GM21529 (cell line): ENCODE data around the gene ATRAID.
"Not testable (repeated sequence)": the region's sequence is repeated elsewhere in the genome, so short reads cannot be mapped to it uniquely, and the experiment has no call there.

Experiments
- ATAC-seq: cut with Tn5 transposase; IDR thresholded peaks from one replicate; pipeline ENCODE4 v1.9.1; 2021; ENCODE audit not compliant: unreplicated experiment

Gene ATRAID

GRCh38 chr2:27191070-27191829 lies 20.6 kb upstream of the ATRAID start:
- no peak for ATAC-seq

DNA sequence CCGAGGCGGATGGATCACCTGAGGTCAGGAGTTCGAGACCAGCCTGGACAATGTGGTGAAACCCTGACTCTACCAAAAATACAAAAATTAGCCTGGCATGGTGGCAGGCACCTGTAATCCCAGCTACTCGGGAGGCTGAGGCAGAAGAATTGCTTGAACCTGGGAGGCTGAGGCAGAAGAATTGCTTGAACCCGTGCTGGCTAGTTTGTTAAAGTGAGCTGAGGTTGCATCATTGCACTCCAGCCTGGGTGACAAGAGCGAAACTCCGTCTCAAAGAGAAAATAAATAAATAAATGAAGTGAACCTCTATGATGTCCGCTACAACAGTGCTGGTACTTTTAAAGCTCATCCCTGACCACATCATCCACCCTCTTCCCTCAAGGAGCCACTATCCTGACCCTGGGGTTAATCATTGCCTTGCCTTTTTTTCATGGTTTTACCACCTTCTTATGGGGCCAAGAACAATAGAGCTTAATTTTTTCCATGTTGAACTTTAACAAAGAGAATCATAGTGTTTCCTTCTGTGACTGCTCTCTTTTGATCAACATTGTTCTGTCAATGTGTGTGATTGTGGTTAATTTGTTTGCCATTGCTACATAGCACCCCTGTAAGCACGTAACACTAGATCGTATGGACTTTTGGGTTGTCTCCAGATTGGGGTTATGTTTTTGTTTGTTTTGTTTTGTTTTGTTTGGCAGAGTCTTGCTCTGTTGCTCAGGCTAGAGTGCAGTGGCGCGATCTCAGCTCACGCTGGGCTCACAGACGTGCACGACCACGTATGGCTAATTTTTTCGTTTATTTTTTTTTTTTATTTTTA lies 17.1 kb upstream of the ATRAID start:
- no peak for ATAC-seq

GRCh38 chr2:27195799-27196198 lies 16.0 kb upstream of the ATRAID start:
- not testable (repeated sequence) for ATAC-seq

DNA sequence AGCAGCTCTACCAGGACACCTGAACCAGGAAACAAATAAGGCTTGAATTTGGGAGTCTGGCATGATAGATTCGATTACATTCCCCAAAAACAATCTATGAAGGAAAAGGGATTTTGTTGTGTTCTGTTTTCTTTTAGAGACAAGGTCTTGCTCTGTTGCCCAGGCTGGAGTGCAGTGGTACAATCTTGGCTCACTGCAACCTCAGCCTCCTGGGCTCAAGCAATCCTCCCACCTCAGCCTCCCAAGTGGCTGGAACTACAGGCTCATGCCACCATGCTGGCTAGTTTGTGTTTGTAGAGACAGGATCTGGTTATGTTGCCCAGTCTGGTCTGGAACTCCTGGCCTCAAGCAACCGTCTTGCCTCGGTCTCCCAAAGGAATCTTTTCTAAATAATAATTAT lies 13.8 kb upstream of the ATRAID start:
- not testable (repeated sequence) for ATAC-seq

- ATAC-seq = no peak
Measured at GRCh38 chr2:27198627-27199026, 13.2 kb upstream of the ATRAID start.

DNA sequence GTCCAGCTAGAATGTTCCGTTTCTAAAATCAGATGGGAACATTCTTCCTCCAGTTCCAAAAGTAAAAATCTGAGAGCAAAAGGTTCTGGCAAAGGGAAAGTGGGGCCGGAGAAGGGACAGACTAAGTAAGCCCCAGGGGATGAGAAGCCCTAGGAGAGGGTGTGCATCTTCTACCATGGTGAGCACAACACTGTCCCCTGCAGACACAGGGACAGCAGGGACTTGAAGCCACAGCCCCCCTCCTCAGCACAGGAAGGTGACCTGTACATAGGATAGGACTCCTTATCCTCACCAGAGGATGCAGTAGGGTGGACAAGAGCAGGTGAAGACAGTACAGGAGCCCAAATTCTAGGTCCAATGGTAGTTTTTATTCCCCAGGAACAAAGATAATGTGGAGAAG lies 12.6 kb upstream of the ATRAID start:
- ATAC-seq = no peak

DNA sequence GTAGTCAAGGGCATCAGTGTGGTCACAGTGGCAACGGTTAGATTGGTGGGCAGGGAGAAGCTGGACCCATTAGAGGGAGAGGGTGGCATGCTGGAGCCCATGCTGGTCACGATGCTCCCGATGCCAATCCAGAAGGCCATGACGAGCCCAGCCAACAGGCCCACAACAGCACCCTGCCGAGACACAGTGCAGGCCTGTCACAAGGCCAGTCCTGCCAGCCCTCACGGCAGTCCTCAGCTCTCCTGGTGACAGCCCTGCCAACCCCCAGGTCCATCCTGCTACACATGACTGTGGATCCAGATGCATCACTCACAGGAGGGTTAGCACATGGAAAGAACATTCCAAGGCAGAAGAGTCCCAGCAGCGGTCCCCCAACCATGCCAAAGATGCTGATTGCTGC lies 10.2 kb upstream of the ATRAID start:
- ATAC-seq = no peak

GRCh38 chr2:27202854-27203253 lies 9.0 kb upstream of the ATRAID start:
- ATAC-seq = no peak

- ATAC-seq = no peak
Measured at GRCh38 chr2:27203741-27204140, 8.1 kb upstream of the ATRAID start.

GRCh38 chr2:27204566-27204965 lies 7.3 kb upstream of the ATRAID start:
- no peak for ATAC-seq

DNA sequence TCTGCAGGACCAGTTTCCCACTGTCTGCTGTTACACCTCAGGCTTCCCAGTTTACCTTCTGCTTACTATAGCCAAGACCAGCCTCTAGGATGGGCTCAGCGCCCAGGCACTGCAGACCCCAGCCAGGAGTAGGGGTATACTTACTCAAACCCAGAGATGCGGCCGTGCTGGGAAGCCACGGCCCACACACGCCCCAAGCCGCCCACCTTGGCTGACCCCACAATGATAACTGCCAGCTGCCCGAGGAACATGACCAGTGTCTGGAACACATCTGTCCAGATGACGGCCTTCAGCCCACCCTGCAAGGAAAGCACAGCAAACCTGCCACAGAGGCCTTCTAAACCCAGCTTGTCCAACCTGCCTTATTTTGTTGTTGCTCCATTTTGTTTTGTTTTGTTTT lies 6.6 kb upstream of the ATRAID start:
- no peak for ATAC-seq

DNA sequence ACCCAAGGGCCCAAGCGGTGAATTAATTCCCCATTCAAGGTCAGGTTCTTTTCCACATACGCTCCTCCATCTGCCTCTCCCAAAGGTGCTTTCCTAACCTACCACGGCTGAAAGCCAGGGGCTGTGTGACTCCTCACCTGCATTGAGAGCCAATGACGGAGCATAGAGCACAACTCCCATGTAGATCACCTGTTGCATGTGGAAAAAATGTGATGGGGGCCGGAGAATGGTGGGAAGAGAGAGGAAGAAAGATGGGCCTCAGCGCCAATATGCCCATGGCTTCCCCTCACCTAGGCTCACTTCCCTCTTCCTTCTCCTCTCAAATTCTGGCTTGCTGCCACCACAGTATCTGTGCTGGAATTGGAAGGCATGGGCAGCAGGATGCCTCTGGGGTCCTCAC lies 5.5 kb upstream of the ATRAID start:
- ATAC-seq = no peak

DNA sequence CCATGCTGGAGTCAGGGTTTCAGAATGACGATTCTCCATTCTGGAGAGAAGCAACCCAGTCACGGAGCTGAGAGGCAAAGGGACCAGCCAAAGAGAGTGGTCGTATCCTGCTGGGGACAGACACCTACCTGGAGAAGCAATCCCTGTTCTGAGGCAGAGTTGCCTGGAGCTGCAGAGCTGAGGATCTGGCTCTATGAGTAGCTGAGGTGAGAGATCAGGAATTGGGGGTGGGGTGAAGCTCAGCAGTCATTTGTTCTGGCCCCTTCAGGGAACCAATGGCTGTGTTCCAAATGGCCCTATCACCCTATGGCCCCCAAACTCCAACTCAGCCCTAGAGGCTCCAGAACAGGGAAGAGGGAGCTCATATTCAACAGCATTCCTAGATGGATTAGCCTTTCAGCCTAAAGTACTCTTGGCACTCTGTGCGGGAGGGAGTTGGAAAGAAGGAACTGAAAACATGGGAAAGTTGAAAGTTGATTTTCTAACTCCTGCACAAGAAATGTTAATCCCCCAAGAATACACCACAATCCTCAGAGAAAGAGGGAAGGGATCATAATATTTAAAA lies 3.3 kb upstream of the ATRAID start:
- no peak for ATAC-seq

DNA sequence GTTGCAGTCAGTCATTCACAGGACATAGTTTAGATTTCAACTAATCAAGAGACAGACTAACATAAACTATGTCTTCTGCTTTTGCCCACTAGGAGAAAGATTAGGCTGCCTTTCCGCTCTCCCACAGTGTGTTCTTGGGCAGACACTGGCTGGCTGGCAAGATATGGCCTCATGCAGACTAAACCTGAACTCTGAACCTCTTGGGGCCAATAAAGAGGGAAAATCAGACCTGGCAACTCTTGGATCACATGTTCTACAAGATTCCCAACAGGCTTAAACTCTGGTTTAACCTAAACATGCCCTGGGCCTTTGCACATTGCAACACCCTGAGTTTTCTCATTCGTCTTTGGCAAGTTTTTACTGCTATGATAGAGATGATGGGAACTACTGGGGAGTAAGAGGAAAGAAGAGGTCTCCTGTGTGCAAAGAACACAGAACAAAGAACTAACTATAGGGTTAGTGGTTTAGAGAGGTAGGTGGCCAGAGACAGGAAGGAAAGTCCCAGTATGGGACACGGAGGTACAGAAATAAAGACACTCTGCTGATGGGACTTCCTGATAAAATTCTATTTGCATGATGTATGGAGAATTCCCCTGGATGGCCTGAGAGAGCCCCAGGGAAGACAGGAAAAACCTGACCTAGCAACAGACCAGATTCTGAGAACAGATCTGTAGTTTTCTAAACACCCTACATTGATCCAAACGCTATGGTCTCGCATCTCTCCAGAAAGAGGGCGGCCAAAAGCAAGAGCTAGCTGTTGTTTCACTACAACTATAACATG lies 2.0 kb upstream of the ATRAID start:
- no peak for ATAC-seq

DNA sequence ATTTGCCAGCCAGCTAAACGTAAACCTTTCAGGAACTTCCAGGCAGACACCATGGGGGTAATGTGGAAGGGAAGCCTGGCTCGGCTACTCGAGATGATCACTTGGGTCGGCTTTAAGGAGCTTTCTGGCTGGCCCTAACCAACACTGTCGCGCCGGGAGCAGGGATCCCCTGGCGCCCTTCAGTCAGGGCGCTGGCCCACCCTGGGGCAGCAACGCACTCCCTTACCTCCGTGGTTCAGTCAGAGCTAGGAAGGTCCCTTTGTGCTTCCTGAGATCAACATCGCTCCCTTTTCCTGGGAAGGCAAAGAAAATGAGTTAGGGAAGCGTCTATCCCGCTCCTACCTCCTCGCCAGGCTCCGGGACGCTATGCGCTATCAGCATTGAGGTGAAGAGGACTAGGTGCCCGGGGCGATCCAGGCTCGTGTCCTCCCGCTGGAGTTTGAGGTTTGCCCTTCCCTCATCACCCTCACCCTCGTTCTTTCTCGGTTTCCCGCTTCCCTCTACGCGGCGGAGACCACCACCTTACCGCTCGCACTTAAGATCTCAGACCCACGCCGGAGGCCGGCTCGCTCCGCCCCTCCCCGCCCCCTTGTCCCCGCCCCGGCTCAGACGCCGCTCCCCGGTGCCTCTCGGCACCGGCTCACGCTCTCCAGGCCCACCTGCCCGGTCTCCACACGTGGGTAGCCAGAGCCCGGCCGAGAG lies 449 bp upstream of the ATRAID start:
- ATAC-seq = peak; percentile 12

DNA sequence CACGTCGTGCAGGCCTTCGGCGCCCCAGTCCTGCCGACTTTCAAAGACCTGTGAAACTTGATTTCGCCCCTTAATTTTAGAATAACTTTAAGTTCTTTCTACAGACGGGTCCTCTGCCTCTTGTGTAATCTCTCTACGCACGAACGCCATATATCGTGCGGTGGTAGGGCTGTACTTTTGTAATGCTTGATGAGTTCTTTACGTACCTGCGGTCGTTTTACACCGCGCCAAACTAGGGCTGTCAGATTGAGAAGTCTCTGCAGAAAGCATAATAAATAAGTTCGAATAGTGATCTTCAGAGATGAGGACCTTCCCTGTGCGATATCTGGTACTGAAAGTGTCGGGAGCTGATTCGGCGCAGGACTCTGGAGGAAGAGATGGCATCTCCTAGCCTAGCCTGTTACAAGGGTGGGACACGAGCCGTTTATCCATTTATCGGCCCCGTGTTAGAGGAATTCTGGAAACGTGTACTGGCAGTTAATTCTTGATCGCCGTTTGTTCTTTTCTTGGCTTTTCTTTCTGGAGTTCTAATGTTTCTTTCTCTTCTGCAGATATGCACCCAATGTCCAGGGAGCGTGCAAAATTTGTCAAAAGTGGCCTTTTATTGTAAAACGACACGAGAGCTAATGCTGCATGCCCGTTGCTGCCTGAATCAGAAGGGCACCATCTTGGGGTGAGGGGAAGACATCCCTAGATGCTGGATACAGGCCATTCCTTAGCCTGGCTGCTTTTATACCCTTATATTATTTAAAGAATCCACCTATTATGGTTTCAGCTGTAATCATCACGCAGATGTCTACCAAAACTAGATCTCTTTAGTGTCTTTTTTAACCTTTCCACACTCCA lies 1.0 kb downstream of the ATRAID start:
- peak; percentile 10 for ATAC-seq

- ATAC-seq = no peak
Measured at GRCh38 chr2:27214941-27215340, 3.1 kb downstream of the ATRAID start.

DNA sequence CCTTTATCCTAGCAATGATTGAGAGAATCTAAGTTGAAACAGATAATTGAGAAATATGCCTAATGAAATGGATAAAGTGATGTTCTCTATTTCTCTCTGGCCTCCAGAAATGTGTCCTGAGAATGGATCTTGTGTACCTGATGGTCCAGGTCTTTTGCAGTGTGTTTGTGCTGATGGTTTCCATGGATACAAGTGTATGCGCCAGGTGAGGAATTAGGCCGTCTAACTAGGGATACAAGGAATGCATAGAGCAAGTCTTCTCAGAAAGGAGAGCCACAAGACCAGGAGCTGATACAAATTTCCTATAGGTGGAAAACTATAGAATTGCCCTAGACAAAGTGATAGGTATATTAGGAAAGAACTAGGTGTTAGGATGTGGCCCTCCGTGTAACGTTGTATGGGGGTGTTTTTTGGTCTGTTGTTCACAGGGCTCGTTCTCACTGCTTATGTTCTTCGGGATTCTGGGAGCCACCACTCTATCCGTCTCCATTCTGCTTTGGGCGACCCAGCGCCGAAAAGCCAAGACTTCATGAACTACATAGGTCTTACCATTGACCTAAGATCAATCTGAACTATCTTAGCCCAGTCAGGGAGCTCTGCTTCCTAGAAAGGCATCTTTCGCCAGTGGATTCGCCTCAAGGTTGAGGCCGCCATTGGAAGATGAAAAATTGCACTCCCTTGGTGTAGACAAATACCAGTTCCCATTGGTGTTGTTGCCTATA lies 4.7 kb downstream of the ATRAID start:
- ATAC-seq = no peak
